Kasumi-1 (cell line): ENCODE results near the gene RFFL.
"Not testable (repeated sequence)": the region's sequence is repeated elsewhere in the genome, so short reads cannot be mapped to it uniquely, and the experiment has no call there.

Source experiments
- DNase-seq, 2 experiments: peaks; one replicate each; lab custom pipeline; 2025; lab: John Stamatoyannopoulos, UW

The RFFL gene

DNA sequence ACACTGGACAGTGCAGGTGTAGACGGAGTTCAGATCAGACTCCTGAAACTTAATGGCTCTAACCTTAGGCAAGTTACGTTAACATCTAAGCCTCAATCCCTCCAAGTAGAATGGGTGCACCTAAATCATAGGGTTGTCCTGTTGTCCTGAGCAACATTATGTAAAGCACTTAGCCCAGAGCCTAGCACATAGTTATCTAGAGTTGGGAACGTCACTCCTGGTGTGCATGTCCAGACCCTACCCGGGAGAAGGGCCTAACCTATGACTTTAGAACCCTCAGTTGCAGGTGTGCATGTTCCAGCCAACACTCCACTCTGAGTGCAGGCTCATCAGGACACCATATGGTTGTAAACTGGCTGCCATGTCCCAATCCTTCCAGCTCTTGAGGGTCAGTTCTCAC lies 57.2 kb downstream of the RFFL start:
- DNase-seq: no peak

DNA sequence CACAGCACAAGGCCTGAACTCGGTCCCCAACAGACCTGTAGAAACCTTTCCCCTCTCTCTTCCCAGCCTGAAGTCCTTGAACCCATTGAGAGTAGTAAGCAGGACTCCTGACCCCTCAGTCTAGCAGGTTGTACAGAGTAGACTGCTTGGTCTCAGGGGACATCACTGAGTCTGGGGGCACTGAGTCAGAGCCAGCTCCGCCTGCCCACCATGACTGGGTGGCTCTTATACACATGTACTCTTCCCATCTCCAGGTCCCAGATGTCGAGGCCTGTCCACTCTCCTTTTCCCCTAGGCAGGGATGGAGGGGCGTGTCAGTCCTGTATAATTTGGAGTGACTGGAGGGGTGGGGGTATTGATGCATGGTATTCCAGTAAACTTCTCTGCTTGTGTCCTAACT lies 59.7 kb downstream of the RFFL start:
- no peak for DNase-seq

DNA sequence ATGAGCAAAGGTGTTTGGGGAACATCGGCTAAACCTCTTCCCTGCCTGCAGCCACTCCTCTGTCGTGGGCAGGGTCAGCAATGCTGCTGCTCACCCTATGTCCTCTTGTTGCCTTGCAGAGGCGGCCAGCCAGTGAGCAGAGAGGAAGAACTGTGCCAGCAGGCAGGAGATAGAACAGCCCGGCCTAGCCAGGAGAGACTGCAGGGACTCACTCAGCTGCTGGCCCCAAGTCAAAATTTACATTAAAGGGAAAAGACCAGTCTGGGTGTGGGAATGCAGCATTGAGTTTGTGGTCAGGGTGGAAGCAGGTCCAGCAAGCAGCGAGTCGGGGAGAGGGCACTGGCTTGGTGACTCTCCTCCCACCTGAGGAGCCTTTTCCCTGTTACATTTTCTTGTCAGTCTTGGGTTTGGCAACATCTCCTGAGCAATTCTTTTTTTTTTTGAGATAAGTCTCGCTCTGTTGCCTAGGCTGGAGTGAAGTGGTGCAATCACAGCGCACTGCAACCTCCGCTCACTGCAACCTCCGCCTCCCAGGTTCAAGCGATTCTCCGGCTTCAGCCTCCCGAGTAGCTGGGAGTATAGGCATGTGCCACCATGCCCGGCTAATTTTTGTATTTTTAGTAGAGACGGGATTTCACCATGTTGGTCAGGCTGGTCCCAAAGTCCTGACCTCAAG lies 60.5 kb downstream of the RFFL start:
- DNase-seq: no peak

DNA sequence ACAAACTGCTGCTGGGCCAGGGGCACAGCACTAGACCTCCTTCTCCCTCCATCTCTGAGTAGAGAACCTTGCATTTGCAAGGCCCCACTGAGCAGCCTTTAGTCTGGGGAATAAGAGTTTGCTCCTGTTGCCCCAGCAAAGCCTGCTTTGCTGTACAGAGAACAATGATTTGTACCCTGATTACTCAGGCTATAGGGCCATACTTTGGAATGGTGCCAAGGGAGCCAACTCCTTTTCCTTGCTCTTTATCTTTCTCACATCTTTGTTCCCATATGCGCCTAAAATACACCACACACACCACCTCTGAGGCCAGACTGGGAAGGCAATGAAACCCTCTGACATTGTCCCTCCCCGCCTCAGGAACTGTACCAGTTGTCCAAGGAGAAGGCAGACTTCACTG lies 62.0 kb downstream of the RFFL start:
- DNase-seq: no peak

DNA sequence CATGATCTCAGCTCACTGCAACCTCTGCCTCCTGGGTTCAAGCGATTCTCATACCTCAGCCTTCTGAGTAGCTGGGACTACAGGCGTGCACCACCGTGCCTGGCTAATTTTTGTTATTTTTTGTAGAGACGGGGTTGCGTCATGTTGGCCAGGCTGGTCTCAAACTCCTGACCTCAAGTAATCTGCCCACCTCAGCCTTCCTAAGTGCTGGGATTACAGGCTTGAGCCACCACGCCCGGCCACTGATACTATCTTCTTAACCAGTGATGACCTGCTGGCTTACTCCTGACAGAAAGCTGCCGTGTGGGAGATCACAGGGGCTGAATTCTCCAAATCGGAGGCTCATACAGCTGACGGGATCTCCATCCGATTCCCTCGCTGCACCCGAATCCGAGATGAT lies 62.5 kb downstream of the RFFL start:
- DNase-seq: not testable (repeated sequence)

DNA sequence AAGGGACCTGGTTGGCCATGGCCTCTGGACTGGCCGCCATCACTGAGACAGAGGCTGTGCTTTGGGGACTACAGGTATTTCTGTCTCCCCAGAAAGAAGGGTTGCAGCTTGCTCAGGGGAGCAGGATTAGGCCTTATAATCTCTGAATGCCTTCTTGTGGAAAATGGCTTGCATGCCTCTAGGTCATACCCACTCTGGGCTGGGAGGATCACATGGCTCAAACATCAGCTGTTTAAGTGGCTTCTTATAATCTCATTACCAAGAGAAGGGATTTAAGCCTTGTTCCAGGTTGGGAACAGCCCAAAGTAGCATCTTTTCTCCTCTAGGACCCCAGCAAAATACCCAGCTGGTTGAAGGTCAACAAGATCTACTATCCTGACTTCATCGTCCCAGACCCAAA lies 64.1 kb downstream of the RFFL start:
- DNase-seq: no peak

DNA sequence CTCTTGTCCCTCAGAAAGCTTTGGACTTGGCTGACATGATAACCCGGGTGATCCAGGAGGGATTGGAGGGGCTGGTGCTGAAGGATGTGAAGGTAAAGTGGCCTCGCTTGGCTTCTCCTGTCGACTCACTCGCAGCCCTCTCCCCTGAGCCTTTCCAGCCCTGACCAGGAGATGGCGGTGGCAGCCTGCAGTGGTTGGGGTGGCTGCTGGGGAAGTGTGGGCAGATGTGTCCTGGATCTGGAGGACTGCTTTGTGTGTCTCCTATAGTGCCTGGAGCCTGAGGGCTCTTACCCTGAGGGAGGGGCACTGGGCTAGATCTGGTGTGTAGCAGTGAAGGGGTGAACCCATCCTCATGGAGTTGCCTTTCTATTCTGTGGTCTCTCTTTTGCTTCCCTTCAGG lies 65.3 kb downstream of the RFFL start:
- DNase-seq: peak; percentile 73 to 76

DNA sequence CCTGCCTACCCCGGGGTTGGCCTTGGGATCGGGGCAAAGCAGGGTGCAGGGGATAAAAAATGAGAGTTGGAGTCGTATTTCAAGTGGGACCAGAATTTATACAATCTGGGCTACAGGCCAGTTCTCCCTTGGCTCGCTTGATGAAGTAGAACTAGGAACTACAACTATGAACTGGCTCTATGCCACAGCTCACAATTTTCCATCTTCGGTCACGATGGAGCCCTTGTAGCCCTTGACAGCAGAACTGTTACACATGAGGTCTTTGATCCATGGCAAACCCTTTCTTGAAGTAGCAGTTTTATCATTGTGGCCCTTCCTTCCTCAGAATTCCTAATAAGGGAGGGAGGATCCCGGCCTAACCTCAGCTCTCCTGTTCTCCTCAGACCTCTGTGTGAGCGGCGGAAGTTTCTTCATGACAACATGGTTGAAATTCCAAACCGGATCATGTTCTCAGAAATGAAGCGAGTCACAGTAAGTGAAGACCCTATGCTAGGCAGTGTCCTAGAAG lies 66.1 kb downstream of the RFFL start:
- no peak for DNase-seq

DNA sequence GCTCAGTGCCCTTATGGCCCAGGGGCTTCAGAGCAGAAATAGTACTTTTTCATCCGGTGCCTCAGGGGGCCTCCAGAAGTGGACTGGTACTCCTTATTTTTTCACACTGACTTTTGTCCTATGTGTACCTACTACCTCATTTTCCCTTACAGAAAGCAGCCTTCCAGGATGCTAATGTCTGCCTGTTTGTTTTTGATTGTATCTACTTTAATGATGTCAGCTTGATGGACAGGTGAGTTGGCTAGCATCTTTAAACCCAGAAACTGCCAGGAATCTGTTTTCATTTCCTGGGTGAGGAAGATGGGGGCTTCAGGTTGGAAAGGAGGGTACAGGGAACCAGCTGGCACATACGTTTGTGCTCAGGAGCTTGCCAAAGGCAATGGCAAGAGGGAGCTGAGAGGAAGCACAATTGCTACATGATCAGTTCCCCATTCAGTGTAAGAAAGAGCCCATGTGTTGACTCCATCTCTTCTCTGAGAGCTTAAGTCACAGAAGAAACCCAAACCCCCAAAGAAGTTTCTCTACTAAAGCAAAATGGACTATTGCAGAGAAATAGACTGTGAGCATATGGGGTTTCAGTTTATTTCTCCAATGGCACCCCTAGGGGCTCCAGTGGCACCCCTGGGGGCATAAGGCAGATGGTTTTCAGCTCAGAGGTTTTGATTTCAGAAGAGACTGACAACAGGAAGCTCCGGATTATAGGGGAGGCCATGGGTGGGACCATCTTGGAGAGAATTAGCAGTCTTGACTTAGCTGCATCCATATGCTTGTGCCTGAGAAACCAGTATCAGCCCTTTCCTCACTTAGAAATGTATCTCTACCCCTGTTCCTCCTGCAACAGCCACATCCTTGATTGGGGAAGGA lies 66.9 kb downstream of the RFFL start:
- DNase-seq: peak; percentile 19 to 37

DNA sequence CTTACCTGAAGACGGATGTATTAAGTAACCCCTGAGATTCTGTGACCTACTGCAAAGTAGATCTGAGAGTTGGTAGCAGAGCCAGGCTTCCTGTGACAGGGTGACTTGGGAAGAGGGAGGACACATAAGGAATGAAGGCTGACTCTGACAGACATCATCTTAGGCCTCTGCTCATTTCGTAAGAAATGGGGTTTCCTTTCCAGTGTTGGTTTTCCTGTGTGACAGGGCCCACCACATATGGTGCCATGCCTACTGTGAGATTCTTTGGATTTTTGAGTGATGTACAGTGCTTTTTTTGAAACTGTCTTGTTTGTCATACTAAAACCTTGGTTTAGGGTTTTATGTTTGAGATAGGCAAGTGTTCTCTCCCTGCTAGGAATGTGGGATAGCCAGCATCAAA lies 70.5 kb downstream of the RFFL start:
- DNase-seq: peak; percentile 29 to 55

DNA sequence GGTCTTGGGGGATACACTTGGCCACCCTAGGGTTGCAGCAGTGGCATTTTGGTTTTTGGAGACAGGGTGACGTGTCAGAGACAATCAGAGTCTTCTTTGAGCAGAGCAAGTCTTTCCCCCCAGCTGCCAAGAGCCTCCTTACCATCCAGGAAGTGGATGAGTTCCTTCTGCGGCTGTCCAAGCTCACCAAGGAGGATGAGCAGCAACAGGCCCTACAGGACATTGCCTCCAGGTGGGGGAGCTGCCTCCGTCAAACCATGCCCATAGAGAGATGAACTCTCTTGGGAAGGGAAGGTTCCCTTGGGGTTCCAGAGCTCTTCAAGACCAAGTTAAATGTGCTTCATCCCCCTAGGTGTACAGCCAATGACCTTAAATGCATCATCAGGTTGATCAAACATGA lies 71.9 kb downstream of the RFFL start:
- DNase-seq: no peak

DNA sequence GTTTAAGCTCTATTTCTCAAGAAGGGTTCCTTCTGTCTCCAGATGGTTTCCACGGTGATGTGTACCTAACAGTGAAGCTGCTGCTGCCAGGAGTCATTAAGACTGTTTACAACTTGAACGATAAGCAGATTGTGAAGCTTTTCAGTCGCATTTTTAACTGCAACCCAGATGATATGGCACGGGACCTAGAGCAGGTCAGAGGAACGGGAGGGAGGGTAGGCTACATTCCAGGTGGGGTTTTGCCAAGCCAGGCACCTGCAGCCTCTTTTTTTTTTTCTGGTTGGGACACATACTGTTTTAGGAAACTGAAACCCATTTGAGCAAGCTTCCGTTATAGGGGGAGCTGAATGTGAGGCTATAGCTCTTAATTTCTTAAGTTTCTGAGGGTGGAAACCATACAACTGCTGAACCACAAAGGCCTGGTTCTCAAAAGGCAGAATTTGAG lies 72.6 kb downstream of the RFFL start:
- peak; percentile 37 to 49 for DNase-seq

DNA sequence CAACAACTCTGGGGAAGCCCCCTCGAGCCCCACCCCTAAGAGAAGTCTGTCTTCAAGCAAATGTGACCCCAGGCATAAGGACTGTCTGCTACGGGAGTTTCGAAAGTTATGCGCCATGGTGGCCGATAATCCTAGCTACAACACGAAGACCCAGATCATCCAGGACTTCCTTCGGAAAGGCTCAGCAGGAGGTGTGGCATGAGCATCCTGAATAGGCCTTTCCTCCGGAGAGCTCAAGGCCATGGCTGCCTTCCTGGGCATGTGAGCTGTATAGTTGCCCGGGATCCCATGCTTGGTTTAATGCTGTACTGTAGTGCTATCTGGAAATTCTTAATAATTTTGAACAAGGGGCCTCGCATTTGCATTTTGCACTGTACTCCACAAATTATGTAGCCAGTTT lies 74.0 kb downstream of the RFFL start:
- DNase-seq: no peak

DNA sequence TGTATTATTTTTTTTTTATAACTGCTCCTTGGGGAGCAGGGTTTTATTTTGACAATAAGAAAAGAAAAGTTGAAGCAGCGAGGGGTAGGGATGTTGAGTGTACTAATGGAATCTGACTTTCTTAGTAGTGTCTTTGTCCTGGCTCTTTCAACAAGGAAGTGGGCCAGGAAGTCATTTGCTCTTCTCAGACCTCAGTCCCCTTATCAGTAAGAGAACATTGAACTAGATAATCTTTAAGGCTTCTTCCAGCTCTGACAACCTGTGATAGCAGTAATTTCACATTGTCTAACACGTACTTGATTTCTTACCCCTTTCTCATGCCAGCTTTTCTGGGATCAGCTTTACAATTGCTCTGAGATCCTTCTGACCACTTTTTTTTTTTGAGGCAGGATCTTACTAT lies 74.9 kb downstream of the RFFL start:
- DNase-seq: no peak

DNA sequence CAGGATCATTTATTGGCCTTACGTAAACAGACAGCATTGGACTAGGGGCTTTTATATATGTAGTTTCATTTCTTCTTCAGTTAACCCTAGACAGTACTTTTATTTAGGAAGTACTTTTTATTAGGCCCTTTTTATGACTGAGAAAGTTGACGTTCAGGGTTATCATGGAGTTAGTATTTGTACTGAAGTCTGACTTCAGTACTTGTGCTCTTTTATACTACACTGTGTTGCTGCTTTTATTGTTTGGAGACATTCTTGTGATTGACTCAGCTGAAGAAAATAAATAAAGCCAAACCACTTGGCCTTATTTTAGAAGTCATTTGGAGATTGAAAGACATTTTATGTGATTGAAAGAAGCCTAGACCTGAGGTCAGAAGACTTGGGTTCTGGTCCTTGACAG lies 76.3 kb downstream of the RFFL start:
- no peak for DNase-seq

DNA sequence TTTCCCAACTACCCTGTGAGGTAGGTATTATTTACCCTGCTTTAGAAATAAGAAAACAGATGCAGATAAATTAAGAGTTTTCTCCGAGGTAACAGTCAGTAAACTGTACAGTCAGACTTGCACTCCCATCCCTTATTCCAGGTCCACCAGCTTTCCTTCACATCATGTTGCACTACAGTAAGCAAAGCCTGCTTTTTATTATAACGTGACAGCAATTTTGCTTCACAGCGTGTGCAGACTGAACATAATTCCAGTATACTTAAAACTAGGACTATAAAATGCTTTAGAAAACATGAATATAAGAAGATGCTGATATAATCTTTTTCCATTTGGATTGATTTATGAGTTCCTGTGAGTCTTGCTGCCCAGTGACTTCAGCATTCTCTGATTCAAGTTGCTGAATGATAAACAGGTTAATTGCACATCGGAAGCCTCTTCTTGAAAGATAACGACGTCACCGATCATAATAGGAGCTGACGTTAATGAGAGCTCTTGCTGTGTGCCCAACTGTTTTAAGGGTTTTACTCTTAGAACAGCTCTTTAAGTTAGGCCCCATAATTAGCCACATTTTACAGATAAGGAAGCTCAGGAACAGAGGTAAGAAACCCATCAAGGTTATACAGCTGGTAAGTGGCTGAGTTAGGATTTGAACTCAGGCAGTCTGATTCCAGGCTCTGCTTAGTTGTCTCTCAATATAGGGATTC lies 81.8 kb downstream of the RFFL start:
- DNase-seq: peak; percentile 13 to 28

DNA sequence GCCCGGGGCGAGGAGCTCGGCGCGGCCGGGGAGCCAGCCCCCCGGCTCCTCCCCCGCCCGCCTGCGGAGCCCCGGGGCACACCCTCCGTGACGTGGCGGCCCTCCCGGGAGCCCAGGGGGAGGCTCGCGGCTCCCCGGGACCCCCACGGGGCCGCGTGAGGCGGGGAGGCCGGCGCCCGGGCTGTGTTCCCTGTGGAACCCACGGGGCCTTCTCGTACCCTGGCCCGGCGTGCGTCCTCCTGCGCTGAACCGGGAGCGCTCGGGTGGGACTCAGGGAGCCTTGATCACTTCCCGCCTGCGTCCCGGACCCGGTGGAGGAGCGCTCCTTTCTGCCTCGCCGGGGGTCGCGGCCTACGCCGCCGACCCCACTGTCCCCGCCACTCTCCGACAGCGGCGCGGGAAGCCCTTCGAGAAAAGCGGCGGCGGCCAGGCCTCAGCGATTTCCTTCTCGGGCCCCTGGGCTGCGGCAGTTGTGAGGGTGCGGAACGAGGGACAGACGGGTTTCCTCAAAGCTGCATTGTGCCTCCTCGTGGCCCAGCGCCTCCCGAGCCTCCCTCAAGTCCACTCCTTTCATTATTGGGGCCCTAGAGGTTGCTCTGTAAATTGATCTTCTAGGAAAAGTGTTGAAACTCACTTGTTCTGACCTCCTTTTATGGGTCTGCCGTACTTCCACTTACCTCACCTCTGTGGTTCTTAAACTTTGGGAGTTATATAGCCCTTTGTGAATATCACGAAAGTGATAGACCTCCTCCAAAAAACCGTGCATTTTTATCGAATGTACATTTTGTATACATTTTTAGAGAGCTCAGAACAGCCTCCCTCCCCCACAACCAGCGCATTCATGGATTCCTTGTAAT lies 82.6 kb downstream of the RFFL start:
- DNase-seq: peak; percentile 90 to 93

DNA sequence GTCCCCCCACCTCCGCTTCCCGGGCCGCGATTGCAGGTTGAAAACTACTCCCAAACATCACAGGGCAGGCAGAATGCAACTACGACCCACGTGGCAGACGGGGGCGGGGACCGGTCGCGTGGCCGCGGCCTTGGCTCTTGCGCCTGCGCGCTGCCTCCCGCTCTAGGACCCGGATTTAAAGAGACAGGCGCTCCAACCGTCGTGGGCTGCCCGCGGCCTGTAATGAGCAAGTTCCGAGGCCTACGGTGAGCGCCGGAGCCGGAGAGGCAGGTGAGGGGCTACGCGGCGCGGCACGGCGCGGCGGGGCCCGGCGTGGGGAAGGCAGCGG lies 83.2 kb downstream of the RFFL start, which contains the start of gene LIG3:
LIG3 (plus strand) TSS at position 160 of the 328 bp plus-strand sequence. CDS start 2,494 bp downstream, outside the sequence.
- peak; percentile 84 to 91 for DNase-seq

DNA sequence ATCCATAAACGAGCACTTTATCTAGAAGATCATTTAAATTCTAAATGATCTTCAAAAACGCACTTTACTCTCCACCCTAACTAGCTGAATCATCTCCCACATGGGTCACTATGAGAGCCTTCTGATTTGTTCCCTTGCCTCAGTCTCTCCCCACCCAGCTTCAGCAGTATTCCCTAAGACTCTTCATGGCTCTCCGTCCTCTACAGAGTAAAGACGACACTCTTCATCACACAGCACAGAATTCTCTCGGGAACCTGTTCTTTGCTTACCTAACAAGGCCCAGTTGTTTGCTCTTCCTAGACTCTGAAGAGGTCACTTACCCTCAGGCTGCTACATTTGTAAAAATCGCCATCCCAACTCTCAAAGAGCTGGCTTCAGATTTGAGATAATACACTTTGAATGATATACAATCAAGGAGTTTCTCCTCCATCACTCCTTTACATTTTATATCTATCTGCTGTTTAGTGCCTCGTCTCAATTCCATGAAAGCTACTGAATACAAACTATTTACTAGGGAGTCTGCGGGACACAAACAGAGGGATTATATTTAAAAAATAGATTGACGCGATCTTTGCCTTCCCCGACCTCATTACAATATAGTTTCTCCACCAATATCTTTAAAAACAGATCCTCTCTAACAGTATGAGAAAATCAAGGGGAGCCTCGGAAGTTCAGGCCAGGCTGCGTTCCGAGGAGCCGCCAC lies 83.7 kb downstream of the RFFL start:
- no peak for DNase-seq

DNA sequence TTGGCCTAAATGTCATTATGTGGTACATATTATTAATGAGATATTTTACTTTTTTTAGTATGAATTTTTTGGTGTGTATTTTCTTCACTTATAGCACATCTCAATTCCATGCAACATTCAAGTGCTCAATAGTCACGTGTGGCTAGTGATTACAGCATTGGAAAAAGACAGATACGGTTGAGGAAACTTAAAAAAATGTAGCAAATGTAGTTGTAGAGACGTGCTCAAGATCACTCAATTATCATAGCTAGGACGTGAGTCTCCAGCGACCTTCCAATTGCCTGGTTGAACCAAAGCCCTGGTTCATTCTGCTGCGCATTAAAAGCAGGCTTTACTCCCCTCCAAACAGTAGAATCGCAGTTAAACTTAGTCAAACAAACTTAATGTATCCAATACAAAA lies 84.4 kb downstream of the RFFL start:
- no peak for DNase-seq
